Fibroblast of lung (primary cell): ENCODE measurements around the gene TPRKB. TPM values are rescaled to one million over a fixed set of nuclear protein-coding genes. Genes with fewer than 3 reads are reported as not detected.
"Not testable (repeated sequence)": the region's sequence is repeated elsewhere in the genome, so short reads cannot be mapped to it uniquely, and the experiment has no call there.

ENCODE experiments used
- DNase-seq, 2 donors: peaks; one replicate each; pipeline versions ENCODE4 v3.0.0 to v3.0.0-alpha.2; 2010; ENCODE audit warnings: low read depth in 2 of 2
- H2AFZ ChIP-seq: 2 replicates; pipeline ENCODE4 v1.5.1; 2012; ENCODE audit warnings: low read length, control low read depth, inconsistent platforms
- H3K27ac ChIP-seq: 2 replicates; pipeline ENCODE4 v1.5.1; 2011; ENCODE audit warnings: low read length, control low read depth; ENCODE audit not compliant: insufficient read depth
- H3K27me3 ChIP-seq: 2 replicates; pipeline ENCODE4 v1.5.1; 2011; ENCODE audit warnings: mild to moderate bottlenecking, low read length; ENCODE audit not compliant: control insufficient read depth, insufficient read depth
- H3K36me3 ChIP-seq: 2 replicates; pipeline ENCODE4 v1.5.1; 2011; ENCODE audit warnings: low read length; ENCODE audit not compliant: control insufficient read depth, insufficient read depth
- H3K4me1 ChIP-seq: 2 replicates; pipeline ENCODE4 v1.5.1; 2011; ENCODE audit warnings: low read length; ENCODE audit not compliant: control insufficient read depth, insufficient read depth; ENCODE audit errors: extremely low read depth
- H3K4me2 ChIP-seq: 2 replicates; pipeline ENCODE4 v1.5.1; 2011; ENCODE audit warnings: low read length, control low read depth; ENCODE audit not compliant: insufficient read depth; ENCODE audit errors: extremely low read depth
- H3K4me3 ChIP-seq, 4 experiments: fragments of 200-600 bp in 1 of 4; sonication (generic) in 1 of 4; replicated peaks in 1 of 4; 2 replicates each; pipeline ENCODE4 v1.5.1; 2011 to 2016; ENCODE audit warnings: low read length in 4 of 4, low read depth in 3 of 4, mild to moderate bottlenecking in 3 of 4, control low read depth in 2 of 4, inconsistent platforms in 1 of 4, mixed read lengths in 1 of 4; ENCODE audit not compliant: insufficient read depth in 1 of 4; ENCODE audit errors: control extremely low read depth in 1 of 4
- H3K79me2 ChIP-seq: 2 replicates; pipeline ENCODE4 v1.5.1; 2012; ENCODE audit warnings: mild to moderate bottlenecking, low read length, inconsistent platforms; ENCODE audit not compliant: control insufficient read depth, insufficient read depth
- H3K9ac ChIP-seq: 2 replicates; pipeline ENCODE4 v1.5.1; 2011; ENCODE audit warnings: mild to moderate bottlenecking, low read length, control low read depth; ENCODE audit not compliant: insufficient read depth
- H3K9me3 ChIP-seq: 2 replicates; pipeline ENCODE4 v1.5.1; 2012; ENCODE audit warnings: low read depth, low read length; ENCODE audit not compliant: control insufficient read depth, insufficient read depth
- H4K20me1 ChIP-seq: 2 replicates; pipeline ENCODE4 v1.5.1; 2011; ENCODE audit warnings: low read length; ENCODE audit not compliant: control insufficient read depth, insufficient read depth; ENCODE audit errors: extremely low read depth
- CTCF ChIP-seq, 2 donors: IDR thresholded peaks in 1 of 2; conservative IDR thresholded peaks in 1 of 2; 1 replicate in 1 of 2; 2 replicates in 1 of 2; pipeline ENCODE4 v1.5.1; 2011 to 2012; ENCODE audit warnings: low read length in 2 of 2, control low read depth in 1 of 2, inconsistent platforms in 1 of 2, low read depth in 1 of 2, mild to moderate bottlenecking in 1 of 2
- EZH2 ChIP-seq: IDR thresholded peaks from 2 replicates; pipeline ENCODE4 v1.5.1; 2012; ENCODE audit warnings: low read length, control low read depth, mild to moderate bottlenecking; ENCODE audit errors: missing control alignments
- polyA plus RNA-seq, 2 donors: library from polyadenylated mRNA; depleted of rRNA in 1 of 2; stranded (reverse) in 1 of 2; unstranded in 1 of 2; fragments of >200 nt; gene quantifications; 2 replicates each; pipeline ENCODE4 v1.2.1, GENCODE V29; 2011 to 2012; ENCODE audit warnings: missing spikeins in 1 of 2
- total RNA-seq: library from RNA; depleted of rRNA; stranded (reverse); fragments of >200 nt; gene quantifications from 2 replicates; pipeline ENCODE4 v1.2.1, GENCODE V29; 2014

The TPRKB gene
- total and polyA plus RNA-seq, 2 donors (not counting 1 experiment from before 2014, with no cell fraction given), result 16.5 to 26.8 TPM

GRCh38 chr2:73705091-73705490 lies 32.1 kb downstream of the TPRKB start:
- TF ChIP-seq CTCF (conservative IDR thresholded peaks at IDR 0.05 in 1 of 2, IDR thresholded peaks at IDR 0.05 in 1 of 2; ENCODE audit: low read depth in 1 of 2, low read length in 2 of 2), result no peak
- no peak for TF ChIP-seq EZH2
- no peaks in the 10 kb centered on the region for H4K20me1 ChIP-seq
- no peaks in the 10 kb centered on the region for H3K79me2 ChIP-seq
- peaks cover 4% of the 10 kb centered on the region for H3K27me3 ChIP-seq
- H3K9ac ChIP-seq, result no peak overlapping the region
- H3K4me1 ChIP-seq, result no peaks in the 10 kb centered on the region
- DNase-seq, result no peak
- H2AFZ ChIP-seq, result no peak overlapping the region
- no peak overlapping the region for H3K4me3 ChIP-seq
- no peak overlapping the region for H3K27ac ChIP-seq
- H3K4me2 ChIP-seq, result no peak overlapping the region
- H3K9me3 ChIP-seq, result no peaks in the 10 kb centered on the region
- no peaks in the 10 kb centered on the region for H3K36me3 ChIP-seq

GRCh38 chr2:73704285-73704684 lies 32.9 kb downstream of the TPRKB start:
- H2AFZ ChIP-seq, result no peak overlapping the region
- no peak for TF ChIP-seq EZH2
- TF ChIP-seq CTCF (conservative IDR thresholded peaks at IDR 0.05 in 1 of 2, IDR thresholded peaks at IDR 0.05 in 1 of 2; ENCODE audit: low read depth in 1 of 2, low read length in 2 of 2), result no peak
- H3K9ac ChIP-seq, result no peak overlapping the region
- H3K9me3 ChIP-seq, result no peaks in the 10 kb centered on the region
- H3K4me1 ChIP-seq, result no peaks in the 10 kb centered on the region
- H3K27ac ChIP-seq, result no peak overlapping the region
- no peaks in the 10 kb centered on the region for H3K79me2 ChIP-seq
- H3K36me3 ChIP-seq, result no peaks in the 10 kb centered on the region
- no peak for DNase-seq
- no peak overlapping the region for H3K4me3 ChIP-seq
- H3K27me3 ChIP-seq, result peaks cover 4% of the 10 kb centered on the region
- no peaks in the 10 kb centered on the region for H4K20me1 ChIP-seq
- no peak overlapping the region for H3K4me2 ChIP-seq

- TF ChIP-seq EZH2 (no peak), CTCF (conservative IDR thresholded peaks at IDR 0.05 in 1 of 2, IDR thresholded peaks at IDR 0.05 in 1 of 2; ENCODE audit: low read depth in 1 of 2, low read length in 2 of 2) (no peak)
Observed at GRCh38 chr2:73703675-73704074, 33.5 kb downstream of the TPRKB start.

GRCh38 chr2:73702852-73703493 lies 34.2 kb downstream of the TPRKB start:
- H3K79me2 ChIP-seq, H2AFZ ChIP-seq, H3K9ac ChIP-seq, H3K27ac ChIP-seq, H3K9me3 ChIP-seq, H3K4me3 ChIP-seq, DNase-seq, H3K36me3 ChIP-seq, H4K20me1 ChIP-seq, H3K4me1 ChIP-seq, H3K4me2 ChIP-seq, H3K27me3 ChIP-seq: not testable (repeated sequence)

More at GRCh38 chr2:73703675-73704074, 33.5 kb downstream of the TPRKB start:
- no peaks in the 10 kb centered on the region for H3K36me3 ChIP-seq
- H3K4me3 ChIP-seq, result no peak overlapping the region
- no peak overlapping the region for H3K9ac ChIP-seq
- no peak overlapping the region for H3K4me2 ChIP-seq
- H3K4me1 ChIP-seq, result no peaks in the 10 kb centered on the region
- no peaks in the 10 kb centered on the region for H3K9me3 ChIP-seq
- peaks cover 4% of the 10 kb centered on the region for H3K27me3 ChIP-seq
- H3K27ac ChIP-seq, result no peak overlapping the region
- no peak for DNase-seq
- H3K79me2 ChIP-seq, result no peaks in the 10 kb centered on the region
- no peak overlapping the region for H2AFZ ChIP-seq
- H4K20me1 ChIP-seq, result no peaks in the 10 kb centered on the region
